ENCODE measurements around the gene ETV3.

- TF ChIP-seq POLR2AphosphoS5 (IDR thresholded peaks at IDR 0.05; ENCODE audit: low read length) (no peak), BMI1 (IDR thresholded peaks at IDR 0.05; ENCODE audit: borderline replicate concordance) (no peak)
Observed at GRCh38 chr1:157107702-157108101, 30.5 kb downstream of the ETV3 start.

Data from GM12878 (cell line).